Measurements from ENCODE around the gene GOLGA8B. TPM values are rescaled to one million over a fixed set of nuclear protein-coding genes. Genes with fewer than 3 reads are reported as not detected.
A peak's percentile ranks its signal among the peaks of the same experiment; 100 is the strongest.
"Not testable (repeated sequence)": the region's sequence is repeated elsewhere in the genome, so short reads cannot be mapped to it uniquely, and the experiment has no call there.

The GOLGA8B gene
- total RNA-seq, 1 experiment from 2014 or later = 42.1 TPM

GRCh38 chr15:34572019-34572641, 11.3 kb downstream of the GOLGA8B start:
- not testable (repeated sequence) for H3K14ac ChIP-seq (ENCODE audit: insufficient read depth, low read length); H2BK5ac ChIP-seq (ENCODE audit: insufficient read length, low read length); H3K4me1 Mint-ChIP-seq; H3K79me1 ChIP-seq (ENCODE audit: insufficient read depth, low read depth, low read length, poor library complexity, severe bottlenecking); H3K9me3 ChIP-seq (ENCODE audit: control insufficient read depth, low read depth, low read length); H3K36me3 Mint-ChIP-seq (ENCODE audit: insufficient read depth in 1 of 3, low read depth in 3 of 3); H3K18ac ChIP-seq (ENCODE audit: insufficient read length, low read depth, low read length); H3K23me2 ChIP-seq (ENCODE audit: insufficient read length, low read depth, low read length, poor library complexity, severe bottlenecking); H3K27me3 Mint-ChIP-seq (ENCODE audit: low read depth); H2BK20ac ChIP-seq (ENCODE audit: low read depth, low read length, poor library complexity, severe bottlenecking); H3K79me2 ChIP-seq (ENCODE audit: insufficient read depth, low read length); H3T11ph ChIP-seq (ENCODE audit: low read length); H3K27ac ChIP-seq (ENCODE audit: insufficient read length, low read depth, low read length); H3K9me3 Mint-ChIP-seq; H3K4me3 Mint-ChIP-seq; H3K27ac Mint-ChIP-seq; H4K91ac ChIP-seq (ENCODE audit: insufficient read length, low read depth, low read length); H2AFZ ChIP-seq (ENCODE audit: low read length); H4K20me1 ChIP-seq (ENCODE audit: control insufficient read depth, insufficient read depth, insufficient read length); H3K4me2 ChIP-seq (ENCODE audit: insufficient read depth, insufficient read length, low read length); H2BK120ac ChIP-seq (ENCODE audit: low read depth, low read length, poor library complexity, severe bottlenecking); H2BK12ac ChIP-seq (ENCODE audit: insufficient read length, low read depth, low read length); H4K5ac ChIP-seq (ENCODE audit: insufficient read length, low read depth, low read length); DNase-seq; H2BK15ac ChIP-seq (ENCODE audit: low read depth, low read length); H3K23ac ChIP-seq (ENCODE audit: insufficient read length, low read depth, low read length); H3K56ac ChIP-seq (ENCODE audit: insufficient read length, low read depth, low read length); H3K4me1 ChIP-seq (ENCODE audit: insufficient read depth, low read length); H3K9ac ChIP-seq (ENCODE audit: extremely low read depth, insufficient read length, low read length); H3K4ac ChIP-seq (ENCODE audit: low read depth, low read length); H3K27me3 ChIP-seq (ENCODE audit: insufficient read depth, low read length); H2AK5ac ChIP-seq (ENCODE audit: insufficient read length, low read length); H4K8ac ChIP-seq (replicated peaks; ENCODE audit: insufficient read length, low read depth, low read length)
- no CpG with 5 or more reads among the region's 13 CpGs for WGBS (ENCODE audit: extremely low coverage, insufficient read length, low lambda C conversion rate)

GRCh38 chr15:34569670-34570396, 13.6 kb downstream of the GOLGA8B start:
- not testable (repeated sequence) for H3K4me1 ChIP-seq (ENCODE audit: insufficient read depth, low read length); H2BK15ac ChIP-seq (ENCODE audit: low read depth, low read length); H3T11ph ChIP-seq (ENCODE audit: low read length); DNase-seq; H3K23me2 ChIP-seq (ENCODE audit: insufficient read length, low read depth, low read length, poor library complexity, severe bottlenecking); H3K4me2 ChIP-seq (ENCODE audit: insufficient read depth, insufficient read length, low read length); H3K36me3 Mint-ChIP-seq (ENCODE audit: insufficient read depth in 1 of 3, low read depth in 3 of 3); H4K5ac ChIP-seq (ENCODE audit: insufficient read length, low read depth, low read length); H3K9me3 ChIP-seq (ENCODE audit: control insufficient read depth, low read depth, low read length); H2BK20ac ChIP-seq (ENCODE audit: low read depth, low read length, poor library complexity, severe bottlenecking); H3K14ac ChIP-seq (ENCODE audit: insufficient read depth, low read length); H3K27me3 ChIP-seq (ENCODE audit: insufficient read depth, low read length); H3K79me1 ChIP-seq (ENCODE audit: insufficient read depth, low read depth, low read length, poor library complexity, severe bottlenecking); H3K4me1 Mint-ChIP-seq; H4K20me1 ChIP-seq (ENCODE audit: control insufficient read depth, insufficient read depth, insufficient read length); H2AK5ac ChIP-seq (ENCODE audit: insufficient read length, low read length); H2BK5ac ChIP-seq (ENCODE audit: insufficient read length, low read length); H3K56ac ChIP-seq (ENCODE audit: insufficient read length, low read depth, low read length); H3K79me2 ChIP-seq (ENCODE audit: insufficient read depth, low read length); H2BK120ac ChIP-seq (ENCODE audit: low read depth, low read length, poor library complexity, severe bottlenecking); H3K18ac ChIP-seq (ENCODE audit: insufficient read length, low read depth, low read length); H4K91ac ChIP-seq (ENCODE audit: insufficient read length, low read depth, low read length); H3K27me3 Mint-ChIP-seq (ENCODE audit: low read depth); H3K9me3 Mint-ChIP-seq; H2AFZ ChIP-seq (ENCODE audit: low read length); H3K4me3 Mint-ChIP-seq; H3K27ac ChIP-seq (ENCODE audit: insufficient read length, low read depth, low read length); H3K23ac ChIP-seq (ENCODE audit: insufficient read length, low read depth, low read length); H3K9ac ChIP-seq (ENCODE audit: extremely low read depth, insufficient read length, low read length); H3K4ac ChIP-seq (ENCODE audit: low read depth, low read length); H4K8ac ChIP-seq (replicated peaks; ENCODE audit: insufficient read length, low read depth, low read length); H2BK12ac ChIP-seq (ENCODE audit: insufficient read length, low read depth, low read length)
- no CpG with 5 or more reads among the region's 4 CpGs for WGBS (ENCODE audit: extremely low coverage, insufficient read length, low lambda C conversion rate)
- H3K27ac Mint-ChIP-seq = peak overlapping the region in 1 of 3 experiments; percentile 77; a peak in 1 of 7 replicates
